Activated T-helper 2 cell treated with anti-CD3 and anti-CD28 coated beads, Interferon-gamma antibody, Interleukin-2, Interleukin-4, amounts not matched to agents 10 μg/mL and 5 μg/mL and 100 μg/mL, durations not matched to agents 14 hours and 24 hours and 36 hours (primary cell): ENCODE results near the gene B3GNT8. TPM values are rescaled to one million over a fixed set of nuclear protein-coding genes. Genes with fewer than 3 reads are reported as not detected.
"Not testable (repeated sequence)": the region's sequence is repeated elsewhere in the genome, so short reads cannot be mapped to it uniquely, and the experiment has no call there.

Experiments
- DNase-seq: peaks from one replicate; pipeline ENCODE4 v3.0.0; 2021; ENCODE audit warnings: low spot score
- H3K27ac Mint-ChIP-seq: one replicate; pipeline ENCODE4 v1.8.0; 2021; ENCODE audit warnings: mixed read lengths
- H3K27me3 Mint-ChIP-seq: one replicate; pipeline ENCODE4 v1.8.0; 2021; ENCODE audit warnings: low read depth, mixed read lengths
- H3K36me3 Mint-ChIP-seq: one replicate; pipeline ENCODE4 v1.8.0; 2021; ENCODE audit warnings: low read depth, mixed read lengths
- H3K4me1 Mint-ChIP-seq: one replicate; pipeline ENCODE4 v1.8.0; 2021; ENCODE audit warnings: low read depth, mixed read lengths
- H3K4me3 Mint-ChIP-seq: one replicate; pipeline ENCODE4 v1.8.0; 2021; ENCODE audit warnings: low read depth, mild to moderate bottlenecking, moderate library complexity, mixed read lengths
- H3K9me3 Mint-ChIP-seq: one replicate; pipeline ENCODE4 v1.8.0; 2021; ENCODE audit warnings: mixed read lengths
- intact Hi-C: fragments of 100-400 bp; cut with micrococcal nuclease; formaldehyde crosslinking; loops from one replicate; pipeline ENCODE4 v1.15.1; 2023
- total RNA-seq: library from RNA; stranded (reverse); gene quantifications from 2 replicates; pipeline ENCODE4 v1.2.3, GENCODE V29; 2022

B3GNT8 gene
- total RNA-seq, 1 donor from 2014 or later = 0.96 TPM

GRCh38 chr19:41384351-41384750, 42.8 kb downstream of the B3GNT8 start:
- Mint-ChIP-seq H3K36me3 (peaks cover 21% of the 10 kb centered on the region), H3K27ac (no peak overlapping the region), H3K4me3 (no peak overlapping the region), H3K9me3 (no peaks in the 10 kb centered on the region), H3K27me3 (no peaks in the 10 kb centered on the region), H3K4me1 (no peaks in the 10 kb centered on the region)
- intact Hi-C loops = no loop called here
- no peak for DNase-seq

GRCh38 chr19:41381536-41381935, 45.6 kb downstream of the B3GNT8 start:
- DNase-seq, H3K4me1 Mint-ChIP-seq, intact Hi-C loops, H3K4me3 Mint-ChIP-seq, H3K9me3 Mint-ChIP-seq, H3K27me3 Mint-ChIP-seq, H3K27ac Mint-ChIP-seq: not testable (repeated sequence)
- peaks cover 15% of the 10 kb centered on the region for H3K36me3 Mint-ChIP-seq

GRCh38 chr19:41377977-41378709, 49.0 kb downstream of the B3GNT8 start:
- H3K4me1 Mint-ChIP-seq = peaks cover 13% of the 10 kb centered on the region
- H3K9me3 Mint-ChIP-seq = no peaks in the 10 kb centered on the region
- no peak for DNase-seq
- intact Hi-C loops = no loop called here
- no peak overlapping the region for H3K27ac Mint-ChIP-seq
- no peak overlapping the region for H3K4me3 Mint-ChIP-seq
- H3K36me3 Mint-ChIP-seq = peaks cover 8% of the 10 kb centered on the region
- H3K27me3 Mint-ChIP-seq = no peaks in the 10 kb centered on the region

- peak overlapping the region; percentile 77 for H3K4me3 Mint-ChIP-seq
- H3K27ac Mint-ChIP-seq = peak overlapping the region; percentile 52
Observed at GRCh38 chr19:41376998-41377365, 50.2 kb downstream of the B3GNT8 start.

GRCh38 chr19:41376241-41376997, 50.8 kb downstream of the B3GNT8 start, which contains the start of gene TMEM91:
Gene TMEM91 (plus strand): TSS chr19:41376533. CDS start chr19:41378310, 1,777 bp downstream.
- Mint-ChIP-seq H3K4me3 (peak within 1 kb of the TSS; percentile 77), H3K27me3 (no peaks in the 10 kb centered on the region), H3K4me1 (peaks cover 13% of the 10 kb centered on the region), H3K36me3 (peaks cover 5% of the 10 kb centered on the region), H3K9me3 (no peaks in the 10 kb centered on the region), H3K27ac (peak within 1 kb of the TSS; percentile 52)
- intact Hi-C loops = no loop called here
- no peak for DNase-seq

More at GRCh38 chr19:41376998-41377365, 50.2 kb downstream of the B3GNT8 start:
- no peaks in the 10 kb centered on the region for H3K27me3 Mint-ChIP-seq
- DNase-seq = no peak
- H3K9me3 Mint-ChIP-seq = no peaks in the 10 kb centered on the region
- intact Hi-C loops = no loop called here
- H3K4me1 Mint-ChIP-seq = peaks cover 13% of the 10 kb centered on the region
- peaks cover 5% of the 10 kb centered on the region for H3K36me3 Mint-ChIP-seq

Other genes with a start within 250 kb of the B3GNT8 start
- gene CYP2S1, start 234.2 kb downstream of the B3GNT8 start, total RNA-seq = 0.34 and 1.2 TPM in 2 replicates
- gene AXL, start 208.2 kb downstream of the B3GNT8 start, total RNA-seq = 0.21 and 0.50 TPM in 2 replicates
- gene HNRNPUL1, start 163.0 kb downstream of the B3GNT8 start, total RNA-seq = 283 and 294 TPM in 2 replicates
- 33.5 and 34.4 TPM in 2 replicates for gene CCDC97, start 117.2 kb downstream of the B3GNT8 start, total RNA-seq
- gene TGFB1, start 73.5 kb downstream of the B3GNT8 start, total RNA-seq = 125 and 126 TPM in 2 replicates
- gene B9D2, start 63.2 kb downstream of the B3GNT8 start, total RNA-seq = 6.2 TPM in 2 replicates
- gene TMEM91, start 50.8 kb downstream of the B3GNT8 start, total RNA-seq = 4.2 and 4.8 TPM in 2 replicates
- 50.4 and 54.3 TPM in 2 replicates for gene EXOSC5, start 30.0 kb downstream of the B3GNT8 start, total RNA-seq
- gene BCKDHA, start 29.6 kb downstream of the B3GNT8 start, total RNA-seq = 18.9 and 20.5 TPM in 2 replicates
- gene DMAC2, start 12.5 kb upstream of the B3GNT8 start, total RNA-seq = 58.3 and 60.8 TPM in 2 replicates
- gene ERICH4, start 15.8 kb upstream of the B3GNT8 start, total RNA-seq = not detected in 2 replicates
- gene CEACAM21, start 148.8 kb upstream of the B3GNT8 start, total RNA-seq = 16.6 and 19.4 TPM in 2 replicates
- not detected in 2 replicates for gene CEACAM4, start 199.7 kb upstream of the B3GNT8 start, total RNA-seq